ENCODE data around the gene LPCAT2.

LPCAT2 gene

DNA sequence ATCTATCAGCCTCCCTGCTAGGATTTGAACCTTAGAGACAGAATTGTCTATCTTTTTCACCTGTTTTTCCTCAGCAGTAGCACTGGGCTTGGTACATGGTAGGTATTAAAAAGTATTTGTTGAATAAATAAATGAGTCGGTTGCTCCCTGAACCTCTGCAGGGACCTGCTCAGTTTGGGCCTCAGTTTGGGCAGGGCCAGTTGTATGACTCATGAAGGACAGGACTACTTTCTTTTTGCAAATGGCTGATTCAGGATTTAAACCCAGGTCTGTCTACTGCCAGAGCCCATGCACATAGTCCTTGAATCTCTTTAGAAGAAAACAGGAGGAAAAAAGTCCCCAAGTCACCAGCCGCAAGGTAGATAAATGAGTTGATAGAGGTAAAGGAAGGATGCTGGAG, 26.8 kb upstream of the LPCAT2 start:
- no peak for DNase-seq

- DNase-seq = no peak
These were observed 21.6 kb upstream of the LPCAT2 start for GRCh38 chr16:55487048-55487803.

DNA sequence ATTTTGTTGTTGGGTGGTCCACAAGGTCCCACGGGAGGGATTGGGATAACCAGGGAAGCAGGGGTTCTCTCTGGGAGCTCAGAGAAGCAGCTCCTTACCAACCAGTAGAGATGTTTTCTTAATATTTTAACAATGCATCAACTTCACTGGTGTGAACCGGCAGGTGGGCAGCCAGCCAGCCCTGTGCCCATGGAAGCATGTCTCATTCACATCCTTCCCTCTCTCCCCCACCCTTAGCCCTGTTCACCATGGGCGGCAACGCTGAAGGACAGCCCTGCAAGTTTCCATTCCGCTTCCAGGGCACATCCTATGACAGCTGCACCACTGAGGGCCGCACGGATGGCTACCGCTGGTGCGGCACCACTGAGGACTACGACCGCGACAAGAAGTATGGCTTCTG, 20.6 kb upstream of the LPCAT2 start:
- no peak for DNase-seq

- no peak for DNase-seq
These were observed 19.5 kb upstream of the LPCAT2 start for GRCh38 chr16:55489119-55489955.

DNA sequence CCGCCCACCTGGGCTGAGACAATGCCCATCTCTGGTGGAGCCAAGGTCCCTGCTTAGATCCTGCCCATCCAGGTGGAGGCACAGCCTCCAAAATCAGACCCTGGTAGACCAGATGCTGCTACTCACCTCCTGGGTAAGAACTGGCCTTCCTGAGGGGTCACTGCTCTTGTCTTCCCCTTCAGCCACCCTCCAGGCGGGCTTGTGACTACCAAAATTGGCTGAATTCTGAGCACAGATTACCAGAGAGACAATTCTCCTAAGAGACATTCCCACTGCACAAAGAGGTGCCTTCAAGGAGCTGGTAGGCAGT, 19.0 kb upstream of the LPCAT2 start:
- DNase-seq = no peak

GRCh38 chr16:55490301-55490700, 18.6 kb upstream of the LPCAT2 start:
- DNase-seq = no peak

DNA sequence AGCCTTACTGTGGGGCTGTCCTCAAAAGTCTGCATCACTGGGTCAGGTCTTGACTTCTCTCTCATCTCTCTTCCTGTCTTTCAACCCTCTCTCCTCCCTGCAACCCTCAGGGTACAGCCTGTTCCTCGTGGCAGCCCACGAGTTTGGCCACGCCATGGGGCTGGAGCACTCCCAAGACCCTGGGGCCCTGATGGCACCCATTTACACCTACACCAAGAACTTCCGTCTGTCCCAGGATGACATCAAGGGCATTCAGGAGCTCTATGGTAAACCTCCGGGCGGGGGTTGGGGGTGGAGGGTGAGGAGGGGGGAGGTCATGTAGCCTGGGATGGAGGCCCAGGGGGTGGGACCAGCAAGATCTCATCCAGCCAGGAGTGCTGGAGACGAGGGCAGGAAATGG, 17.2 kb upstream of the LPCAT2 start:
- no peak for DNase-seq

GRCh38 chr16:55492756-55493380, 16.0 kb upstream of the LPCAT2 start:
- DNase-seq = no peak

DNA sequence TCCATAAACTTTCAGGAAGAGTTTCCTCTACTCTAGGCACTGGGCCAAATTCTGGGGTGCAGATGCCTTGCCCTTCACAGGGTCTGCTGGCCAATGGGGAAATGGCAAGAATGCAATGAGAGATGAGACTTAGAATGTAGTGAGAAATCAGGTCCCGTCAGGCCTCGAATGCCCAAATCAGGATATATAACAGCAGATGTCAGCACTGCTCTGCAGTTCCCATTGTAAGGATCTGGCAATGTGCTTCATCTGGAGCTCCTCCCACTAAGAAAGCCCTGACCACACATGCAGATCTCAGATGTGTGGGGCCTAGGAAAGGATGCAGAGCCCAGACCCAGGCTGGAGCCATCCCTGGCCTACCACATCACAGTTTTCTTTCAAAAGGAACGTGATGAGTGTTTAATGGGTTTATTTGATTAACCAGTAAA, 13.9 kb upstream of the LPCAT2 start:
- peak; percentile 1 for DNase-seq

GRCh38 chr16:55495616-55496289, 13.1 kb upstream of the LPCAT2 start:
- no peak for DNase-seq

DNA sequence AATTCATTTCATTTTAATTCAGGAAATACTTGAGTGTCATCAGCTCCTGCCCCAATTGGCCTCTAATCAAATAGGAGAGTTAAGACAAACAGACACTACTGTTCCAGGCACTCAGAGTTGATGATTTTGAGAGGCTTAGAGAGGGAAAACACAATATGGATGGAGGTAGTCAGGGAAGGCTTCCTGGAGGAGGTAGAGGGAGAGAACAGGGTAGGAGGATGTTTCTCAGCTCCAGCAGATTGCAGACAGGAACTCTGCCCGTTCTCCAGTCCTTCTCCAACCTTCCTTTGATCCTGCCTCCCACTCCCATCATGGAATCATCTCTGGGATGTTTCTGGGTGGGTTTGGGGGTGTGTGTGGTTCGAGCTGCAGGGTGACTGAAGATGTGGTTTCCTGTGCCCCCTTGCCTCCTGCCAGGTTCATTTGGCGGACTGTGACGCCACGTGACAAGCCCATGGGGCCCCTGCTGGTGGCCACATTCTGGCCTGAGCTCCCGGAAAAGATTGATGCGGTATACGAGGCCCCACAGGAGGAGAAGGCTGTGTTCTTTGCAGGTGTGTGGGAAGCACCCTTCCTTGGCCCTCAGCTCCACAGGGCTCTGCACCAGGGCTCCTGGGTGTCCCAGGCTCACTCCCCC, 12.2 kb upstream of the LPCAT2 start:
- DNase-seq = no peak

GRCh38 chr16:55497558-55497957, 11.3 kb upstream of the LPCAT2 start:
- DNase-seq = no peak

- no peak for DNase-seq
These were observed 10.8 kb upstream of the LPCAT2 start for GRCh38 chr16:55498101-55498500.

DNA sequence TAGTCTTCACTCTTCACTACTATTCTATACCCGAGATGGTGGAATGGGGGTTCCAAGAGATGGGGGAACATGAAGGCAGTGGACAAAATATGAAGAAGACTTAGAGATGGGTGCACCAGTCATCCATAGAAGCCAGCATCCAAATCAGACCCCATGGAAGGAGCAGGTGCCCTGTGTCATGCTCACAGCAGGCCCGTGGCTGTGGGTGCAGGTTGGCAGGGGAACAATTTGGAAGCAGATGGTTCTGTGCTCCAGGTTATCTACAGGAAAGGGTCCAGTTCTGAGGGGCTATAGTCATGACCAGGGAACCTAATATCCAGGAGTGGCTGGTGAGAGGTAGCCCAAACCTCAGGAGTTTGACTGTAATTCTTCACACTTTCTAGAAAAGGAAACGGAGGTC, 9.6 kb upstream of the LPCAT2 start:
- DNase-seq = no peak

DNA sequence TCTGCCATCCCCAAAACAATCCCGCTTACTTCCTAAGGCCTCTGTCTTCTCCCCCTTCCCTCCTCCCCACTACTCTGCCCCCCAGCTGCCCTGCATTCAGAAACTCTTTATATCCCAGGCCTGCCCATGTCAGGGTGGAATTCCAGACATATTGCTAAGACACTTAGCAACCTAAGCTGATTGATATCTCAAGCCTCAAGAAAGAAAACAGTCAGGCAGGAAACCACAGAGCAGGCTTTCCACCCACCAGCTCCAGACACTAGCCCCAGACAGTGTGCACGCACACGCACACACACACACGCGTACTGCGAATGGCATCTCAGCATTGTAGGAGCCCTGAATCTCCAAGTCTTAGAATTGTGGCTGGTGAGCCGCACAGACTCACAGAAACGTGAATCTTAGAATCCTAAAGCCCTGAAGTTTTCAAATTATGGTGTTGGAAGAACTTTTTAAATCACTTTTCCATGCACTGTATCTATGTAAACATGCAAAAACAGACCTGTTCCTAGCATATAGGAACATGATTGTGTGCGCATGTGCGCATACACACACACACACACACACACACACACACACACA, 8.8 kb upstream of the LPCAT2 start:
- DNase-seq = peak; percentile 3

DNA sequence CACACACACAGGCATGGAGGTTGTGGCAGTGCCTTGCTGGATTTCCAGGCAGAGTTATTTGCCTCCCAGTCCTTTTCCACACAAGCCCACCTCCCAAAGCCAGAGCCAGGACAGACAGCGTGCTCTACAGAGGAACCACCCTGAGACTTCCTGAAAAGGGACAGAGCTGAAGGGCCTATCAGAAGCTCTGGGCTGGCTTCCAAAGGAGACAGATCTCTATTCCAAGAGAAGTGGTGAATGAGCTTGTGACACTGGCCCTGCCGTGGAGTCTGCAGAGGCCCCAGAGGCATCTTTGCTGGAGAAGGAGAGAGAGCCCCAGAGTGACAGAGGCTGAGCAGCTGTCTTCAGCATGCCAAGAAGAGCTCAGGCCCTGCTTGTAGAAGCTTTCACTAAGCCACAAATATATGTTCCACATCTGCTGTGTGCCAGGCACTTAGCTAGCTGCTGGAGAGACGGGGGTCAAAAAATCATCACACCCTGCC, 8.3 kb upstream of the LPCAT2 start:
- no peak for DNase-seq

DNA sequence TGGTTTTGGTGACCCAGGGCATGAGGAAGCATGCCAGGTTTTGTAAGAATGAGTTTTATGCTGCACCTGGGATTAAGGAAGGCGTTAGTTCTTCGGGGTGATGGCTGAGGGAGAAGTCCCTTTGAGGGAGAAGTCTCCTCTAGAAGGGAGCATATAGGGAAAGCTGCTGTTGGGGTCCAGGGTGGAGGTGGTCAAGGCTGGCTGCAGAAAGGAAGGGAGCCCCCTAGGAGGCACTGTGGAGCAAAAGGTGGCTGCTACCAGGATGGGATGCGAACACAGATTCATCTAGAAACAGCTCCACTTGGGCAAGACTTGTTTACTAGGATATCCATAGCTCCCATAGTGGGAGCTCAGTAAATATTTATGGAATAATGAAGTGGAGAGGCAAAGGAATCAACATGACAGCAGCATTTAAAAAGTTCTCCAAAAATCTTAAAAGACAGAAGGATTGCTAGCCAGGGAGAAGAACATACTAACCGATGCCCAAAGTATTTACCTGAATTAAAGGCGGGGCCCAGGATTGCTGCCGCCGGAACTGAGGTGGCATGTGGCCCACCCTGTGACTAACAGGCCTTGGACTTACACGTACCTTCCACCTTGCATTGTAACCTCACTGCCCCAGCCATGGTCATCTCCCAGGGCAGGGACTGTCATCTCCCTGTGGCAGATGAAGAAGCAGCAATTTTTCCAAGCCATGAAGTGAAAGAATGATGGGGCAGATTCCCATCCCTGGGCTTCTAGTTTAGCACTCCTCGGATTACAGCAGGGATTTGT, 7.1 kb upstream of the LPCAT2 start:
- DNase-seq = no peak

DNA sequence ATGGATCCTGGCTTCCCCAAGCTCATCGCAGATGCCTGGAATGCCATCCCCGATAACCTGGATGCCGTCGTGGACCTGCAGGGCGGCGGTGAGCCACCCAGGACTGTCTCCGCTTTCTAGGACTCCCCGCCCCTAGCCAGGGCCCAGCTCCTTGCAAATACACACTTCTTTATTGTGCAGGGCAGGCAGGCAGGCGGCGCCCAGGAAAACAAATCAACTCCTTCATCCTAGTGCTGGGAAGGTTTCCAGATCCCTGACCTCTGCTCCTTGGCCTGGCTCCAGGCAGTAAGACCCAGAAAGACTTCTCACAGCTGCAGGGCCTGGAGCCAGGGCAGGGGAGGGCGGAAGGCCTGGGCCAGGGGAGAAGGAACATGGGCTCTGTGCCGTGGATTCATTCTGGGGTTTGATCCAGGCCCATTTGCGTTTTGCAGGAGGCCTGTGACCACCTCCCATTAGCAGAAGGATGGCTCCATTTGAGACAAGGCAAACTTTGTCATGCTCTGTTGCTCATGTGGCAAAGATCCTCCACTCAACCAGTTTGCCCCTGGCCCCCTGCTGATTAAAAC, 6.0 kb upstream of the LPCAT2 start:
- DNase-seq = no peak

- DNase-seq = no peak
These were observed 4.9 kb upstream of the LPCAT2 start for GRCh38 chr16:55503726-55504550.

GRCh38 chr16:55505333-55506015, 3.4 kb upstream of the LPCAT2 start:
- DNase-seq = no peak
